ENCODE measurements around the gene RGPD8. TPM values are rescaled to one million over a fixed set of nuclear protein-coding genes. Genes with fewer than 3 reads are reported as not detected.

Gene RGPD8
- total RNA-seq: 6.4 and 6.7 TPM in 2 replicates

DNA sequence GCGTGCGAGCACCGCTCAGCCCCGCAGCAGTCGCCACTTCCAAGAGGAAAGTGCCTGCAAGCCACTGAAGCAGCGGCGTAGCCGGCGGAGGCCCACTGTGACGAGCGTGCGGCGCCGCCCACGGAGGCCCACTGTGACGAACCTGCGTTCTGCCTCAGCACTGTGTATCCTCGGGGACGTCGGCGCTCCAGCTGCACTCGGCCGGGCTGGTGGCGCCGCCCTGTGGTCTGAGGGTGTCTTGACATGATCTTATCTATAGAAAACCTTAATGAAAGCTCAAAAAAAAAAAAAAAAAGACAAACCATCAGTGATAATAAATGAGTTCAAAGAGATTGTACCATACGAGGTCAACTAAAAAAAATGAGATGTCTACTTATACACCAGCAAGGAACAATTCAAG, at the start of gene RGPD8:
Gene RGPD8, minus strand, starts transcription at position 166 of the 400 bp plus-strand sequence. CDS start 192 bp downstream, outside the sequence.

DNA sequence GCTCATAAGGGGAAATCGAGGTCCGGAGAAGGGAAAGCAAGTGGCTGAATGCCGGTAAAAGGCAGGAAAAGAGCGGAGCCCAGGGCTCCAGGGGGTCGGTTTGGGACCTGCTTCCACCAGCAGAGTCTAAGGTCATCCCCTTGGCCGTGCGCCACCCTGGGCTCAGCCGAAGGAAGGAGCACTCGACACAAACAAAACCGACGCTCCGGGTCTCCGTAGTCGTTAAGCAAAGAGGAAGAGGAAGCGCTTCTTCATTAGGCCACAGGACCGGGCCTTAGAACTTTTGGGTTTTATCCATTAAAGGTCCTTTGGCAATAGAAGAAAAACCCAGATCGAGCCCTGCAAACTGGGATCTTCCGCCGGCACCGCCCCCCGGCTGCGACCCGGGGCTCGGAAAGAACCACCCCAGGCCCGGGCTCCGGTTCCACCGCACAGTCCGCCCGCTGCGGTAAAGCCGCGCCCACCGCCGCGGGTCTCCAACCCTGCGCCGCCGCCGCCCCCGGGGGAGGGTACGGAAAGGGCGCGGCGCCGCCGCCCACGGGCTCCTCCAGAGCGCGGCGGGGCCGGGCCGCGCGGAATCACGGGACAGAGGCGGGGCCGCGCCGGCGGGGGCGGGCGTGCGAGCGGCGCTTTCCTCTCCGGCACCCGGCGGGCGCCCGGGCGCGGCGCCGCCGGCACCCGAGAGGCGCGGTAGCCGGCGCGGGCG, 48.2 kb upstream of the RGPD8 start, which contains the start of gene TTL:
Gene TTL, plus strand, starts transcription at position 629 of the 706 bp plus-strand sequence. CDS start 189 bp downstream, outside the sequence.

Other genes starting within 250 kb of the RGPD8 start
- gene ZC3H8, start 178.6 kb downstream of the RGPD8 start, total RNA-seq: 5.6 and 17.7 TPM in 2 replicates
- 3.5 and 4.7 TPM in 2 replicates for gene ZC3H6, start 158.0 kb downstream of the RGPD8 start, total RNA-seq
- gene TTL, start 48.5 kb upstream of the RGPD8 start, total RNA-seq: 19.6 and 23.7 TPM in 2 replicates
- 10.5 and 11.0 TPM in 2 replicates for gene POLR1B, start 108.8 kb upstream of the RGPD8 start, total RNA-seq
- 9.5 and 14.4 TPM in 2 replicates for gene CHCHD5, start 151.0 kb upstream of the RGPD8 start, total RNA-seq
- gene SLC20A1, start 212.3 kb upstream of the RGPD8 start, total RNA-seq: 112 TPM in 2 replicates

All from cardiac ventricle fibroblast (primary cell).